Aorta (tissue), 5 donors: ENCODE data around the gene C1orf198. TPM values are rescaled to one million over a fixed set of nuclear protein-coding genes. Genes with fewer than 3 reads are reported as not detected.

Source experiments
- ATAC-seq: fragments of 200-7000 bp; cut with Tn5 transposase; one replicate; pipeline ENCODE4 v1.9.1; 2022; ENCODE audit warnings: moderate library complexity; ENCODE audit not compliant: low FRiP score
- DNase-seq, 2 donors: peaks; one replicate each; pipeline ENCODE4 v3.0.0-alpha.2; 2020
- H3K27ac ChIP-seq, 2 donors: one replicate each; pipeline ENCODE4 v1.5.1; 2013; ENCODE audit warnings: low read length in 2 of 2, mild to moderate bottlenecking in 2 of 2, moderate library complexity in 2 of 2, control low read depth in 1 of 2, inconsistent platforms in 1 of 2, low read depth in 1 of 2
- H3K27me3 ChIP-seq, 2 donors: one replicate each; pipeline ENCODE4 v1.6.1; 2013; ENCODE audit warnings: control low read depth in 1 of 2, low read length in 1 of 2, mild to moderate bottlenecking in 1 of 2, moderate library complexity in 1 of 2; ENCODE audit not compliant: insufficient read depth in 2 of 2, control insufficient read depth in 1 of 2
- H3K36me3 ChIP-seq, 2 donors: one replicate each; pipeline ENCODE4 v1.6.1; 2013; ENCODE audit warnings: control low read depth in 1 of 2, low read length in 1 of 2, mild to moderate bottlenecking in 1 of 2; ENCODE audit not compliant: insufficient read depth in 2 of 2, control insufficient read depth in 1 of 2
- H3K4me1 ChIP-seq, 2 donors: one replicate each; pipeline ENCODE4 v1.6.1; 2013; ENCODE audit warnings: low read length in 2 of 2, control low read depth in 1 of 2, mild to moderate bottlenecking in 1 of 2, moderate library complexity in 1 of 2; ENCODE audit not compliant: insufficient read depth in 2 of 2, control insufficient read depth in 1 of 2
- H3K4me3 ChIP-seq, 2 donors: one replicate each; pipeline ENCODE4 v1.5.1; 2013; ENCODE audit warnings: low read length in 2 of 2, control low read depth in 1 of 2, mild to moderate bottlenecking in 1 of 2
- H3K9me3 ChIP-seq: one replicate; pipeline ENCODE4 v1.6.1; 2013; ENCODE audit warnings: mild to moderate bottlenecking, low read length; ENCODE audit not compliant: control insufficient read depth
- WGBS, 2 donors: extraction: QIAGEN DNeasy Blood & Tissue Kit; methylation state at CpG; one replicate each; pipeline ENCODE4 v1.1.7; 2013; 5-methylcytosine and 5-hydroxymethylcytosine counted together
- intact Hi-C, 2 donors: fragments of 100-400 bp; cut with DNase I; formaldehyde crosslinking; loops; one replicate each; pipeline versions ENCODE4 v1.14.2 to v1.15.0; 2022
- polyA plus RNA-seq, 2 donors: library from polyadenylated mRNA; stranded (reverse); fragments of 200-250 nt; gene quantifications; one replicate each; pipeline ENCODE4 v1.2.3, GENCODE V29; 2013
- total RNA-seq, 2 donors: library from RNA; stranded (reverse); fragmentation: NEBNext Ultra II Directional; extraction: Animal tissue kit (Norgen Biotek cat#: 25700); gene quantifications; one replicate each; pipeline ENCODE4 v1.2.1, GENCODE V29; 2021
- donor health status: healthy with polysubstance abuse.
- donor health status: Bipolar disorder and iron deficiency.
- donor health status: DM: no; HTN: no; CAD: no.
- donor health status: DM: no; HTN: no; CAD: no.
- donor health status: DM: yes; HTN: yes; CAD: no.

Gene C1orf198
- total and polyA plus RNA-seq, 4 donors, result 61.2 to 172 (median 114) TPM

DNA sequence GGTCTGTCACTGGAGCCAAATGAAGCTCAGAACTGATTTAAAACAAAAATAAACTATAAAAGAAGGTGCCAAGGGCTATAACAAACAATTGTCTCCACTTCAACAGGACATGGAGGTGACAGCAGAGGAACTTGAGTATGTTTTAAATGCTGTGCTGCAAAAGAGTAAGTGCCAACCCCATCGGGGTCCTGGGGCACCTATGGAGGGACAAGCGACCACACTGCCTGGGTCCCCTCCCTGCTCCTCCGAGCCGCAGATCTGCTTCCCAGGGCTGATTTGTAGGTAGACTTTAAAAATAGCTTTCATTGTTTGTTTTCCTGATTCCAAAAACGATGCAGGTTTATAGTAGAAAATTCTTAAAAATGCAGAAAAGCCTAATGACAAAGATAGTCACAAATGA, 78.3 kb downstream of the C1orf198 start:
- Histone ChIP-seq H3K9me3 (no peaks in the 10 kb centered on the region), H3K27me3 (no peaks in the 10 kb centered on the region), H3K36me3 (no peaks in the 10 kb centered on the region), H3K27ac (no peak overlapping the region), H3K4me1 (no peaks in the 10 kb centered on the region), H3K4me3 (no peak overlapping the region)
- intact Hi-C loops, result no loop called here
- DNase-seq (no peak), ATAC-seq (no peak)
- WGBS, 2 donors, result 71 to 73% methylated on average over 5 of the region's 5 CpGs

DNA sequence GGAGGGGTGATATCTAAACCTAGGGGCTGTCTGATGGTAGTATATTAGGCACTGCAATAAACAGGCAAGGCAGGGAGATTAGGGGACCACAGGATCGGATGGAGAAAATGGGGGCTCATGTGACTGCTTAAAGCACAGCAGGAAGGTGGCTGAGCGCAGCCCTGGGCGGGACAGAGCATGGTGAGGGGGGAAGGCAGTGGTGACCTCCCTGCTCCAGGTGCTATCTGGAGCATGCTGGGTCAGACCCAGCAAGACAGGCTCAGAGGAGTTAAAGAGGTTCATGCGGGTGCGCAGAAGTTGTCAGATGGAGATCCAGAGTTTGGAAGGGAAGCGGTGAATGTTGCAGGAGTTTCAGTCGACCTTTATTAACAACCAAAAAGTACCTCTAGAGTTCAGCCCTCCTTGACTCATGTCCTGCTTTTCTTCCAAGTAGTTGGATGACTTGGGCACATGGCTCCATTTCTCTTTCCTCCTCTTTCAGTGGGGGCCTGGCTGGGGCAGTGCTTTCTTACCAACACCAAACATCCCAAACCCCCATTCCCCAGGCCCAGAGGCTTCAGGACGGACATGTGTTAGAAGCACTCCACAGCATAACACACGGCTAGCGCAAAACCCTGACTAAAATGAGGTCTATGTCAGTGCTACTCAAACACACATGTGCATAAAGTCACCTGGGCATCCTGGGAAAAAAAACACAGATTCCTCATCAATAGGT, 79.6 kb downstream of the C1orf198 start:
- intact Hi-C loops, result no loop called here
- Histone ChIP-seq H3K4me1 (no peaks in the 10 kb centered on the region), H3K27ac (no peak overlapping the region), H3K9me3 (no peaks in the 10 kb centered on the region), H3K27me3 (no peaks in the 10 kb centered on the region), H3K4me3 (no peak overlapping the region), H3K36me3 (peaks cover 0 to 2% of the 10 kb centered on the region in 2 donors)
- ATAC-seq (no peak), DNase-seq (no peak)
- 92 to 95% methylated on average over 10 of the region's 10 CpGs for WGBS, 2 donors

DNA sequence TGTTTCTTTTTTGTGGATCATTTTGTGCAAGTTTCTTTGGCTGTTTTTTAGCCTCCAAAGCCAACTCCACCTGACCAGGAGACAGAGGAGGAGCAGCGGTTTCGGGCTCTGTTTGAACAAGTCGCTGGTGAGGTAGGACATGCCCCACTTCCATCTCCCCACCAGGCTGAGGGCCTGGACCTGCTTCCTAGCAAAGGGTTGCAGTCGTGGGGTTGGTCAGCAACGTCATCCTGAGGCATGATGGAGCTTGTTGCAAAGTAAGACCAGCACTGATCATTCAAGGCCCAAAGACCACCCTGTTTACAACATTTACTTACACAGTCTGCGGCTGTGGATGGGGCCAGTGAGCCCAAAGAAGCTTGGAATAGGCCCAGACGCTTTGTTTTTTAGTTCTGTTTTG, 80.8 kb downstream of the C1orf198 start:
- no peak overlapping the region for H3K27ac ChIP-seq
- H3K27me3 ChIP-seq, result no peaks in the 10 kb centered on the region
- no peaks in the 10 kb centered on the region for H3K4me1 ChIP-seq
- no peaks in the 10 kb centered on the region for H3K9me3 ChIP-seq
- intact Hi-C loops, result no loop called here
- peaks cover 0 to 2% of the 10 kb centered on the region in 2 donors for H3K36me3 ChIP-seq
- no peak overlapping the region for H3K4me3 ChIP-seq
- WGBS, 2 donors, result 87 to 91% methylated on average over 7 of the region's 7 CpGs
- ATAC-seq, result no peak
- DNase-seq, result no peak

Other genes with a start within 250 kb of the C1orf198 start
- gene COG2, start 226.0 kb downstream of the C1orf198 start, total RNA-seq, result 10 to 100 TPM; 18.1 to 23.1 TPM
- 10 to 100 TPM in 1 of 2 donors, 1 to 10 TPM in 1; 6.4 to 14.0 TPM for gene COG2, start 226.0 kb downstream of the C1orf198 start, polyA plus RNA-seq
- 10 to 100 TPM; 46.1 to 49.1 TPM for gene AGT, start 154.4 kb downstream of the C1orf198 start, total RNA-seq
- gene AGT, start 154.4 kb downstream of the C1orf198 start, polyA plus RNA-seq, result 100 to 1,000 TPM in 1 of 2 donors, 10 to 100 TPM in 1; 23.2 to 120 TPM
- gene CAPN9, start 121.1 kb downstream of the C1orf198 start, total RNA-seq, result not detected
- 1 to 10 TPM in 1 of 2 donors, under 1 TPM in 1; 0.46 to 6.0 TPM for gene CAPN9, start 121.1 kb downstream of the C1orf198 start, polyA plus RNA-seq
- 10 to 100 TPM; 19.3 to 22.6 TPM for gene TTC13, start 110.3 kb upstream of the C1orf198 start, total RNA-seq
- 1 to 10 TPM; 6.0 to 10.0 TPM for gene TTC13, start 110.3 kb upstream of the C1orf198 start, polyA plus RNA-seq
- gene ARV1, start 110.6 kb upstream of the C1orf198 start, total RNA-seq, result 10 to 100 TPM; 10.7 to 12.2 TPM
- 10 to 100 TPM; 11.6 to 19.6 TPM for gene ARV1, start 110.6 kb upstream of the C1orf198 start, polyA plus RNA-seq
- 10 to 100 TPM; 10.1 to 11.5 TPM for gene FAM89A, start 171.7 kb upstream of the C1orf198 start, total RNA-seq
- 1 to 10 TPM; 3.6 to 6.0 TPM for gene FAM89A, start 171.7 kb upstream of the C1orf198 start, polyA plus RNA-seq